ENCODE results near the gene GDF10. TPM values are rescaled to one million over a fixed set of nuclear protein-coding genes. Genes with fewer than 3 reads are reported as not detected.

GDF10 gene
- total RNA-seq, 1 donor from 2014 or later = not detected

GRCh38 chr10:47316131-47316530, 16.1 kb downstream of the GDF10 start:
- ATAC-seq = no peak

GRCh38 chr10:47317251-47317650, 17.3 kb downstream of the GDF10 start:
- ATAC-seq = no peak

DNA sequence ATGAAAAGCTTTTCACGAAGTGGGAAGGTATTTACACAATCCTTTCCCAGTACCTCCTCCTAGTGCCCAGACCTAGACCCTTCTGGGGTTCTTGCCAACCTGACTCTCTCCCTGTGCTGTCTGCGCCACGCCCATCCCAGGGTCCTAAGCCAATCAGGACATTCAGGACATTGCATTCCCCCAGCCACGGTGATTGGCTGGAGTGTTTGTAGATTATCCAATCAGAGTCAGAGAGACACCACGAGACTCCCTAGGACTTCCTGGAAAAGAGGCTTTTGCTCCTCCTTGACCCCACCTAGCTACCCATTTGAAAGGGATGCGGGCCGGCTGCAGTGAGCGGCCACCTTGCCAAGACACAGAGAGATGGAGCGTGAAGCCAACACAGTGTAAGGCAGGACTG, 18.7 kb downstream of the GDF10 start:
- ATAC-seq = no peak

GRCh38 chr10:47319784-47320183, 19.8 kb downstream of the GDF10 start:
- ATAC-seq = no peak

DNA sequence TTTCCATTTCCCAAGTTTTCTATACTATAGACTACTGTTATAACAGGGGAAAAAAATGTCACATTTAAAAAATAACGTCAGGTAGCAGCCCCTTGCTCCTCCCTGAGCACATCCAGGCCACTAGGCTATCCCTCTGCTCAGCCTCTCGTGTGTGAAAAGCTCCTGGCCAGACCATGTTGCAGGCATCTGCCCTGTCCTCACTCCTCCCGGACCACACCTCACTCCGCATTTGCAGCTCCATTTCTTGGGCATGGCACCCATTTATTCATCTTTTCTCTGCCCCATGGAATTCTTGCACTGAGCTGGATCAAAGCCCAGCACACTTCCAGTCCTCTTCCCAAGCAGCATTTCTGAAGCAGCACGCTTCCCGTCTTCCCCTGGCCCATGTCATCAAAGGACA, 20.8 kb downstream of the GDF10 start:
- no peak for ATAC-seq

DNA sequence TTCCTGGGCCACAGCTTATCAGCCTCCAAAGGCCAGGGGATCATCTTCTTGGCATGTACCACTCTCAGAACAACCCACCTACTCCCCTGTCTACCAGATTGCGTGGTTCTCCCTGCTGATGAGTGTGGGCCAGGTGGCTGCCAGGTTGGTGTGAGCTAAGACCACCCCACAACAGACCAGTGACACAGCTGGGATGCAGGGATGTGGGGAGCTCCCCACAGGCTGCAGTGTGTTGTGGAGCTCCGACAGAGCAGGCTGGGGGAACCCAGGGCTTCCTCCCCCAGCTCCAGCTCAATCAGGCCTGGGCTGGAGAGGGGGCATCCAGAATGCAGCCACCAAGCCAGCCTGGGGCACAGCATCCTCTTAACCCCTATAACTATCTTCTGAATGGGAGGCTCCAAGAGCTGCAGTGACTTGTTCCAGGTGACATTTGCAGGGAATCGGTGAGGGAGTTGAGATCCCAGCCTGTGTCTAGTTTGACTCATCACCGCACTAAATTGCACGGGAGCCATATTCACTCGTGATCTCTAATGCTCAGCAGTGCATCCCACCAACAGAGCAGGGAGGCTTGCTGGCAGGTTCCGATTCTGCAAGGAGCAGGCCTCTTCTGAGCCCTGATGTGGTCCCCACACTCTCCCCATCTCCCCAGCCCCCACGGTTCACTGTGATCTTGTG, 21.7 kb downstream of the GDF10 start:
- ATAC-seq = no peak

DNA sequence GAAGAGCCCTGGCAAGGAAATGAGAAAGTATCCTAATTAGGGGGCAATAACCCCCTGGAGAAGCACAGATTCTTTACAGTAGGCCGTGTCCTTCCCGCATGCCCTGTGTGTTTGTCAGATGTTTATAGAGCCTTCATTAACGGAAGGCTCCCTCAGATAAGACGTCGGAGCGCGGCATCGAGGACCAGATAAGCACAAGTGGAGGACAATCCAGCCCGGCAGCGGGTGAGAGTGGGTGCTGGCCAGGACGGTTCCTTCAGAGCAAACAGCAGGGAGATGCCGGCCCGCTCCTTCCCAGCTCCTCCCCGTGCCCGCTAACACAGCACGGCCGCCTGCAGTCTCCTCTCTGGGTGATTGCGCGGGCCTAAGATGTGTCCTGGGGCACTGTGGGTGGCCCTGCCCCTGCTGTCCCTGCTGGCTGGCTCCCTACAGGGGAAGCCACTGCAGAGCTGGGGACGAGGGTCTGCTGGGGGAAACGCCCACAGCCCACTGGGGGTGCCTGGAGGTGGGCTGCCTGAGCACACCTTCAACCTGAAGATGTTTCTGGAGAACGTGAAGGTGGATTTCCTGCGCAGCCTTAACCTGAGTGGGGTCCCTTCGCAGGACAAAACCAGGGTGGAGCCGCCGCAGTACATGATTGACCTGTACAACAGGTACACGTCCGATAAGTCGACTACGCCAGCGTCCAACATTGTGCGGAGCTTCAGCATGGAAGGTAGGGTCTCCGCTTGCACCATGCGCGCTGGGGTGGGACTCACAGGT, 22.5 kb downstream of the GDF10 start, which contains the start of gene GDF2:
GDF2 (plus strand) TSS at position 155 of the 762 bp plus-strand sequence; CDS start at position 370, 215 bp downstream.
- no peak for ATAC-seq

DNA sequence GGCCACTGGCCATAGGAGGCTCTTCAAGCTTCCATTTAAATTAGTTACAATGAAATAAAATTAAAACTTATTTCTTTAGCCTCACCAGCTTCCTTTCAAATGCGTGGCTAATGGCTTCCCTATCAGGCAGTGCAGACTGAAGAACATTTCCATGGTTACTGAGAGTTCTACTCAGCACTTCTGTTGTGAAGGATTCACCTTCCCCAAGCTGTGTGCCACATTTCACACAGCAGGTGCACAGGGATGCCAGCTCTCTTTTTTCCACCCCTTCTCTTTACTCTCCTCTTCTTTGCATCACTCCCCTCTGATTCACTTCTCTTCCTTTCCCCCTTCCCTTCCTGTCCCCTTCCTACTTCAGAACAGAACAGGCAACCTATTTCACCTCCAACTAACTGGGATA, 23.1 kb downstream of the GDF10 start:
- ATAC-seq = no peak

DNA sequence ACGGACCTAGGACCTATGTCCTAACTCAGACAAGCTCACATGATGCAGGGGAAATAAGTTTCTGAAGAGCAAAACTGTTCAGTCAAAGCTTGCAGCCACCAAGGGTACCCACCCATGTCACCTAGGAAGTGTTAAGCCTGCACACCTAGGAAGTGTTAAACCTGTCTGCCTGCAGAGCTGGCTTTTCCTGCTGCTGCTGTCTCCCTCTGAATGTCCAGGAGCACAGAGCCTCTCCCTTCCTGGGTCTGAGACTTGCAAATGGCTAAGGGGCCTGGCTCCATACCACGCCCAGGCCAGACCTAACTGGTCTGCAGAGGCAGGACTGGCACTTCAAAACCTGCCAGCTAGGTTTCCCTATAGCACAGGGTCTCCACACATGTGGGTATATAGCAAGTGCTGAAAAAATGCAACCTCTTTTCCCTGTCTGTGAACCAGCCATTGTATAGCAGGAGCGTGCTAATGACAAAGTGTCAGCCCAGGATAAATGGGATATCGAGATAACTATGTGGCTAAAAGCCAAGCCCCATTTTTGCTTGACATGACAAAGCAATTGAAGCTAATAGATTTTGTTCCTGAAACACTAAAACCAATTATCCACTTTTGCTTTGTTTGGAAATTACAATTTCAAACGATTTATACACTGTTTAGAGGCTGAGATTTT, 23.8 kb downstream of the GDF10 start:
- ATAC-seq = peak; percentile 71

DNA sequence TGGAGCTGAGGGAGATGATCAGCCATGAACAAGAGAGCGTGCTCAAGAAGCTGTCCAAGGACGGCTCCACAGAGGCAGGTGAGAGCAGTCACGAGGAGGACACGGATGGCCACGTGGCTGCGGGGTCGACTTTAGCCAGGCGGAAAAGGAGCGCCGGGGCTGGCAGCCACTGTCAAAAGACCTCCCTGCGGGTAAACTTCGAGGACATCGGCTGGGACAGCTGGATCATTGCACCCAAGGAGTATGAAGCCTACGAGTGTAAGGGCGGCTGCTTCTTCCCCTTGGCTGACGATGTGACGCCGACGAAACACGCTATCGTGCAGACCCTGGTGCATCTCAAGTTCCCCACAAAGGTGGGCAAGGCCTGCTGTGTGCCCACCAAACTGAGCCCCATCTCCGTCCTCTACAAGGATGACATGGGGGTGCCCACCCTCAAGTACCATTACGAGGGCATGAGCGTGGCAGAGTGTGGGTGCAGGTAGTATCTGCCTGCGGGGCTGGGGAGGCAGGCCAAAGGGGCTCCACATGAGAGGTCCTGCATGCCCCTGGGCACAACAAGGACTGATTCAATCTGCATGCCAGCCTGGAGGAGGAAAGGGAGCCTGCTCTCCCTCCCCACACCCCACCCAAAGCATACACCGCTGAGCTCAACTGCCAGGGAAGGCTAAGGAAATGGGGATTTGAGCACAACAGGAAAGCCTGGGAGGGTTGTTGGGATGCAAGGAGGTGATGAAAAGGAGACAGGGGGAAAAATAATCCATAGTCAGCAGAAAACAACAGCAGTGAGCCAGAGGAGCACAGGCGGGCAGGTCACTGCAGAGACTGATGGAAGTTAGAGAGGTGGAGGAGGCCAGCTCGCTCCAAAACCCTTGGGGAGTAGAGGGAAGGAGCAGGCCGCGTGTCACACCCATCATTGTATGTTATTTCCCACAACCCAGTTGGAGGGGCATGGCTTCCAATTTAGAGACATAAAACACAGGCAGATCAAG, 25.6 kb downstream of the GDF10 start:
- ATAC-seq = no peak

GRCh38 chr10:47326306-47326926, 26.4 kb downstream of the GDF10 start:
- peak; percentile 66 for ATAC-seq

GRCh38 chr10:47326927-47327330, 26.9 kb downstream of the GDF10 start:
- no peak for ATAC-seq

GRCh38 chr10:47329855-47330254, 29.9 kb downstream of the GDF10 start:
- ATAC-seq = no peak

- no peak for ATAC-seq
These were observed 30.4 kb downstream of the GDF10 start for GRCh38 chr10:47330366-47330765.

GRCh38 chr10:47330804-47331203, 30.8 kb downstream of the GDF10 start:
- peak; percentile 33 for ATAC-seq

GRCh38 chr10:47331491-47331890, 31.5 kb downstream of the GDF10 start:
- no peak for ATAC-seq

- no peak for ATAC-seq
These were observed 32.0 kb downstream of the GDF10 start for GRCh38 chr10:47331954-47332353.

DNA sequence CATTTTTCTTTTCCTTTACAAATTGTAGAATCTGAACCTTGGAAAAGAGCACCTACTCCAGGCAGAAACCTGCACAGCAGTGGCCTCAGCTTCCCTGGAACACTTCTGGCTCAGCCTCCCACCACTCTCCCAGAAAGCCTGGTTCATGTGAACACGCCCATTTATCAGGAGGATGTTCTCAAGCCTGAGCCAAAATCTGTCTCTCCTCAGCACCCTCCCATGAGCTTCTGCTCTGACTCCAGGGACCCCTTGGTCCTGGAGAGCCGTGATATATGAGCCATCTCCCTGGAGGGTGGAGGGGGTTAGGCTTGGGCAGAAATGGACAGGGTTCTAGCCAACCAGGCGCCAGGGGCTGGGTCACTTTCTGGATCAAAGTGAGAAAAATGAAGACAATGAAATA, 32.4 kb downstream of the GDF10 start:
- no peak for ATAC-seq

DNA sequence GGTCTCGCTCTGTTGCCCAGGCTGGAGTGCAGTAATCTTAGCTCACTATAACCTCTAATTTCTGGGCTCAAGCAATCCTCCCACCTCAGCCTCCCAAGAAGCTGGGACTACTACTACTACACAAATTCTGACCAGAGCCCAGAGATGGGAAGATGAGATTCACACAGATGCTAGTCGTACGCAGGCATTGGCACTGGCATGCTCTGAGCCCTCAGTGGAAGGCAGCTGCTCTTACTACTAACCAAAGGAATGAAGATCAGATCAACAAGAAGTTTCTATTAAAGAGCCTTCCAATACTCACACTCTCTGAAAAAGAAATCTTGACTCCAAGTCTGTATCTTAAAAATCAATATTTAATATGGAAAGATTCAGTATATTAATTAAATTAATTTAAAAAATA, 32.9 kb downstream of the GDF10 start:
- no peak for ATAC-seq

DNA sequence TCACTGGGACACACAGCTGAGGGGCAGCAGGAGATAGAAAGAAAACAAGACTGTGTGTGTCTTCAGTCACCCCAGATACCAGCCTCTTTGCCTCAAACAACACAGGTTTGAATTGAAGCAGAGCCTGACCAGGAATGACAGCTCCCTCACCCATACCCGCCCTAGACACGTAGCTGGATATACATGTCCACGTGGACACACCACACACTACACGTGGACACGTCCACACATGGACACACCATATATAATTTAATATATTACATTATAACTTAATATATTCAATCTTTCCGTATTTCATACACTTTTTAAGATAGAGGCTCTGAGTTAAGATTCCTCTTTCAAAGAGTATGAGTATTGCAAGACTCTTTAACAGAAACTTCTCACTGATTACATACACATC, 33.5 kb downstream of the GDF10 start:
- no peak for ATAC-seq

- no peak for ATAC-seq
These were observed 34.7 kb downstream of the GDF10 start for GRCh38 chr10:47334466-47335295.

Data from esophagus mucosa (tissue), 1 donor.